ENCODE measurements around the gene LRRK1. TPM values are rescaled to one million over a fixed set of nuclear protein-coding genes. Genes with fewer than 3 reads are reported as not detected.

Gene LRRK1
- polyA plus RNA-seq, 4 donors, result 3.8 to 9.4 (median 5.9) TPM

- DNase-seq, result no peak
- peak; percentile 44 for FAIRE-seq
- no peak overlapping the region for H3K27ac ChIP-seq (ENCODE audit: low read depth in 1 of 3, low read length in 2 of 3)
- H3K36me3 ChIP-seq (ENCODE audit: control insufficient read depth in 3 of 3, insufficient read depth in 2 of 3, low read depth in 1 of 3, low read length in 3 of 3), result peaks cover 0 to 6% (median 3%) of the 10 kb centered on the region in 3 donors
- peaks cover 0 to 9% of the 10 kb centered on the region in 2 donors for H3K9me3 ChIP-seq (ENCODE audit: control insufficient read depth in 2 of 2, insufficient read depth in 1 of 2, low read depth in 1 of 2, low read length in 1 of 2)
- H3K4me1 ChIP-seq (ENCODE audit: control insufficient read depth in 3 of 3, insufficient read depth in 2 of 3, low read depth in 1 of 3, low read length in 2 of 3), result no peaks in the 10 kb centered on the region
- H3K4me3 ChIP-seq (ENCODE audit: low read depth in 1 of 3, low read length in 3 of 3), result no peak overlapping the region
- 94 to 95% (median 95%) methylated on average over 1 of the region's 1 CpG for WGBS, 3 donors
- H3K27me3 ChIP-seq (ENCODE audit: control insufficient read depth in 3 of 3, insufficient read depth in 3 of 3, low read length in 3 of 3), result no peaks in the 10 kb centered on the region
Observed at GRCh38 chr15:101036189-101036588, 117.0 kb downstream of the LRRK1 start.

GRCh38 chr15:101037090-101037830, 118.1 kb downstream of the LRRK1 start:
- Histone ChIP-seq H3K9me3 (ENCODE audit: control insufficient read depth in 2 of 2, insufficient read depth in 1 of 2, low read depth in 1 of 2, low read length in 1 of 2) (peaks cover 0 to 9% of the 10 kb centered on the region in 2 donors), H3K4me1 (ENCODE audit: control insufficient read depth in 3 of 3, insufficient read depth in 2 of 3, low read depth in 1 of 3, low read length in 2 of 3) (no peaks in the 10 kb centered on the region), H3K4me3 (ENCODE audit: low read depth in 1 of 3, low read length in 3 of 3) (no peak overlapping the region), H3K36me3 (ENCODE audit: control insufficient read depth in 3 of 3, insufficient read depth in 2 of 3, low read depth in 1 of 3, low read length in 3 of 3) (peaks cover 0 to 6% (median 1%) of the 10 kb centered on the region in 3 donors), H3K27me3 (ENCODE audit: control insufficient read depth in 3 of 3, insufficient read depth in 3 of 3, low read length in 3 of 3) (no peaks in the 10 kb centered on the region), H3K27ac (ENCODE audit: low read depth in 1 of 3, low read length in 2 of 3) (no peak overlapping the region)
- FAIRE-seq, result no peak
- WGBS, 3 donors, result 93 to 100% (median 94%) methylated on average over 3 of the region's 3 CpGs
- no peak for DNase-seq

GRCh38 chr15:101038327-101039003, 119.3 kb downstream of the LRRK1 start:
- Histone ChIP-seq H3K36me3 (ENCODE audit: control insufficient read depth in 3 of 3, insufficient read depth in 2 of 3, low read depth in 1 of 3, low read length in 3 of 3) (peaks cover 0 to 6% (median 1%) of the 10 kb centered on the region in 3 donors), H3K4me3 (ENCODE audit: low read depth in 1 of 3, low read length in 3 of 3) (no peak overlapping the region), H3K9me3 (ENCODE audit: control insufficient read depth in 2 of 2, insufficient read depth in 1 of 2, low read depth in 1 of 2, low read length in 1 of 2) (peaks cover 0 to 9% of the 10 kb centered on the region in 2 donors), H3K27ac (ENCODE audit: low read depth in 1 of 3, low read length in 2 of 3) (no peak overlapping the region), H3K4me1 (ENCODE audit: control insufficient read depth in 3 of 3, insufficient read depth in 2 of 3, low read depth in 1 of 3, low read length in 2 of 3) (no peaks in the 10 kb centered on the region), H3K27me3 (ENCODE audit: control insufficient read depth in 3 of 3, insufficient read depth in 3 of 3, low read length in 3 of 3) (no peaks in the 10 kb centered on the region)
- 89 to 92% (median 89%) methylated on average over 6 of the region's 6 CpGs for WGBS, 3 donors
- FAIRE-seq, result no peak
- DNase-seq, result no peak

GRCh38 chr15:101039461-101039860, 120.3 kb downstream of the LRRK1 start:
- no peak overlapping the region for H3K27ac ChIP-seq (ENCODE audit: low read depth in 1 of 3, low read length in 2 of 3)
- peaks cover 0 to 9% of the 10 kb centered on the region in 2 donors for H3K9me3 ChIP-seq (ENCODE audit: control insufficient read depth in 2 of 2, insufficient read depth in 1 of 2, low read depth in 1 of 2, low read length in 1 of 2)
- 87 to 97% (median 93%) methylated on average over 3 of the region's 3 CpGs for WGBS, 3 donors
- no peaks in the 10 kb centered on the region for H3K27me3 ChIP-seq (ENCODE audit: control insufficient read depth in 3 of 3, insufficient read depth in 3 of 3, low read length in 3 of 3)
- DNase-seq (no peak), FAIRE-seq (no peak)
- H3K4me1 ChIP-seq (ENCODE audit: control insufficient read depth in 3 of 3, insufficient read depth in 2 of 3, low read depth in 1 of 3, low read length in 2 of 3), result no peaks in the 10 kb centered on the region
- H3K36me3 ChIP-seq (ENCODE audit: control insufficient read depth in 3 of 3, insufficient read depth in 2 of 3, low read depth in 1 of 3, low read length in 3 of 3), result peaks cover 0 to 8% (median 1%) of the 10 kb centered on the region in 3 donors
- H3K4me3 ChIP-seq (ENCODE audit: low read depth in 1 of 3, low read length in 3 of 3), result no peak overlapping the region

GRCh38 chr15:101042320-101042719, 123.2 kb downstream of the LRRK1 start:
- WGBS, 3 donors, result 95 to 100% (median 96%) methylated on average over 4 of the region's 4 CpGs
- H3K4me3 ChIP-seq (ENCODE audit: low read depth in 1 of 3, low read length in 3 of 3), result no peak overlapping the region
- FAIRE-seq (no peak), DNase-seq (no peak)
- H3K9me3 ChIP-seq (ENCODE audit: control insufficient read depth in 2 of 2, insufficient read depth in 1 of 2, low read depth in 1 of 2, low read length in 1 of 2), result no peaks in the 10 kb centered on the region
- peaks cover 0 to 5% (median 0%) of the 10 kb centered on the region in 3 donors for H3K36me3 ChIP-seq (ENCODE audit: control insufficient read depth in 3 of 3, insufficient read depth in 2 of 3, low read depth in 1 of 3, low read length in 3 of 3)
- no peaks in the 10 kb centered on the region for H3K27me3 ChIP-seq (ENCODE audit: control insufficient read depth in 3 of 3, insufficient read depth in 3 of 3, low read length in 3 of 3)
- no peak overlapping the region for H3K27ac ChIP-seq (ENCODE audit: low read depth in 1 of 3, low read length in 2 of 3)
- no peaks in the 10 kb centered on the region for H3K4me1 ChIP-seq (ENCODE audit: control insufficient read depth in 3 of 3, insufficient read depth in 2 of 3, low read depth in 1 of 3, low read length in 2 of 3)

GRCh38 chr15:101043011-101043410, 123.9 kb downstream of the LRRK1 start:
- no peak for DNase-seq
- H3K27me3 ChIP-seq (ENCODE audit: control insufficient read depth in 3 of 3, insufficient read depth in 3 of 3, low read length in 3 of 3), result no peaks in the 10 kb centered on the region
- H3K27ac ChIP-seq (ENCODE audit: low read depth in 1 of 3, low read length in 2 of 3), result no peak overlapping the region
- WGBS, 3 donors, result 91 to 92% (median 92%) methylated on average over 5 of the region's 5 CpGs
- H3K4me1 ChIP-seq (ENCODE audit: control insufficient read depth in 3 of 3, insufficient read depth in 2 of 3, low read depth in 1 of 3, low read length in 2 of 3), result no peaks in the 10 kb centered on the region
- no peak for FAIRE-seq
- no peak overlapping the region for H3K4me3 ChIP-seq (ENCODE audit: low read depth in 1 of 3, low read length in 3 of 3)
- peaks cover 0 to 2% (median 0%) of the 10 kb centered on the region in 3 donors for H3K36me3 ChIP-seq (ENCODE audit: control insufficient read depth in 3 of 3, insufficient read depth in 2 of 3, low read depth in 1 of 3, low read length in 3 of 3)
- no peaks in the 10 kb centered on the region for H3K9me3 ChIP-seq (ENCODE audit: control insufficient read depth in 2 of 2, insufficient read depth in 1 of 2, low read depth in 1 of 2, low read length in 1 of 2)

GRCh38 chr15:101043911-101044624, 124.9 kb downstream of the LRRK1 start:
- Histone ChIP-seq H3K4me3 (ENCODE audit: low read depth in 1 of 3, low read length in 3 of 3) (no peak overlapping the region), H3K27ac (ENCODE audit: low read depth in 1 of 3, low read length in 2 of 3) (no peak overlapping the region), H3K9me3 (ENCODE audit: control insufficient read depth in 2 of 2, insufficient read depth in 1 of 2, low read depth in 1 of 2, low read length in 1 of 2) (no peaks in the 10 kb centered on the region), H3K27me3 (ENCODE audit: control insufficient read depth in 3 of 3, insufficient read depth in 3 of 3, low read length in 3 of 3) (no peaks in the 10 kb centered on the region), H3K4me1 (ENCODE audit: control insufficient read depth in 3 of 3, insufficient read depth in 2 of 3, low read depth in 1 of 3, low read length in 2 of 3) (no peaks in the 10 kb centered on the region), H3K36me3 (ENCODE audit: control insufficient read depth in 3 of 3, insufficient read depth in 2 of 3, low read depth in 1 of 3, low read length in 3 of 3) (peaks cover 0 to 2% (median 2%) of the 10 kb centered on the region in 3 donors)
- FAIRE-seq, result no peak
- whole genome bisulfite sequencing, 3 donors, result 89 to 95% (median 95%) methylated on average over 13 of the region's 13 CpGs
- no peak for DNase-seq

- FAIRE-seq (no peak), DNase-seq (no peak)
- Histone ChIP-seq H3K36me3 (ENCODE audit: control insufficient read depth in 3 of 3, insufficient read depth in 2 of 3, low read depth in 1 of 3, low read length in 3 of 3) (peaks cover 2% of the 10 kb centered on the region in 3 donors), H3K27me3 (ENCODE audit: control insufficient read depth in 3 of 3, insufficient read depth in 3 of 3, low read length in 3 of 3) (no peaks in the 10 kb centered on the region), H3K27ac (ENCODE audit: low read depth in 1 of 3, low read length in 2 of 3) (peak overlapping the region in 1 of 3 donors; percentile 55), H3K4me3 (ENCODE audit: low read depth in 1 of 3, low read length in 3 of 3) (no peak overlapping the region), H3K4me1 (ENCODE audit: control insufficient read depth in 3 of 3, insufficient read depth in 2 of 3, low read depth in 1 of 3, low read length in 2 of 3) (no peaks in the 10 kb centered on the region), H3K9me3 (ENCODE audit: control insufficient read depth in 2 of 2, insufficient read depth in 1 of 2, low read depth in 1 of 2, low read length in 1 of 2) (no peaks in the 10 kb centered on the region)
- WGBS, 3 donors, result 81 to 94% (median 91%) methylated on average over 11 of the region's 11 CpGs
Observed at GRCh38 chr15:101044625-101045235, 125.6 kb downstream of the LRRK1 start.
